ENCODE measurements around the gene TEC. TPM values are rescaled to one million over a fixed set of nuclear protein-coding genes. Genes with fewer than 3 reads are reported as not detected.

TEC gene
- total and polyA plus RNA-seq, 2 experiments from 2014 or later, result 3.2 to 4.0 TPM

DNA sequence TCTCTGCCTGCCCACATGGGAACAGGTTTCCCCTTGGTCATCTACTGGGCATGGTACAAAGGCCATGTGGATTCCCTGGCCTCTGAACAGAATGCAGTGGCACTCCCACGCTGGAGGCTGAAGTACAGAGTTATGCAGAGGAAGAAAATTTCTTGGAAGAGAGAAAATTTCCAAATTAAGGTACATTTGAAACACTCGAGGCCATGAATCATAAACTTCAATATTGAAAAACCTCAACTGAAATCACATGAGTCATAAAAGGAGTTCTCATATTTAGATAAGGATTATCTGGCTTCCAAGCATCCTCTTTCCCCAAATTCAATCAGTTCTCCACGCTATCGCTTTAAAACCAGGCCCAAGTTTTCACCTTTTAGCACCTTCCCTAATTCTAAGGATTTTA, 107.5 kb downstream of the TEC start:
- TF ChIP-seq CTCF (IDR thresholded peaks at IDR 0.05; ENCODE audit: low read depth, low read length), result no peak
- H3K36me3 ChIP-seq, result no peaks in the 10 kb centered on the region
- no peaks in the 10 kb centered on the region for H3K4me1 ChIP-seq (ENCODE audit: low read depth)
- H3K27ac ChIP-seq, result no peak overlapping the region
- H3K9me3 ChIP-seq (ENCODE audit: low read depth), result no peaks in the 10 kb centered on the region
- H3K27me3 ChIP-seq, result no peaks in the 10 kb centered on the region
- DNase-seq (ENCODE audit: low read depth in 1 of 2, low spot score in 1 of 2), result peak in 1 of 2 donors; percentile 53
- no peak overlapping the region for H3K4me3 ChIP-seq

DNA sequence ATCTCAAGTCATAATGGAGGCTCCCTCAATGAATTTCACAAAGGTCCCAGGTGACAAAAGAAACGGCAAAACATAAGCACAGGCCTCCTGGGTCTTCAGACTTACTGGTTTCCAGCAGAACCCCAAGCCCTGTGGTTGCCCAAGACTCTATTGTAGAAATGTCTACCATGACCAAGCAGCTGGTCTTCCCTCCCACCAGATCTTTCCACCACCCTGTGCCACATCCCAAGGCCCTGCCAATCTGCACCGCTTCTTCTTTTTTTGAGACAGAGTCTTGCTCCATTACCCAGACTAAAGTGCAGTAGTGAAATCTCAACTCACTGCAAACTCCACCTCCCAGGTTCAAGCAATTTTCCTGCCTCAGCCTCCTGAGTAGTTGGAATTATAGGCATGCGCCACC, 112.4 kb downstream of the TEC start:
- Histone ChIP-seq H3K4me3 (no peak overlapping the region), H3K27ac (no peak overlapping the region), H3K27me3 (no peaks in the 10 kb centered on the region), H3K36me3 (no peaks in the 10 kb centered on the region), H3K4me1 (ENCODE audit: low read depth) (no peaks in the 10 kb centered on the region), H3K9me3 (ENCODE audit: low read depth) (peaks cover 3% of the 10 kb centered on the region)
- no peak for TF ChIP-seq CTCF (IDR thresholded peaks at IDR 0.05; ENCODE audit: low read depth, low read length)
- DNase-seq (ENCODE audit: low read depth in 1 of 2, low spot score in 1 of 2), result no peak

DNA sequence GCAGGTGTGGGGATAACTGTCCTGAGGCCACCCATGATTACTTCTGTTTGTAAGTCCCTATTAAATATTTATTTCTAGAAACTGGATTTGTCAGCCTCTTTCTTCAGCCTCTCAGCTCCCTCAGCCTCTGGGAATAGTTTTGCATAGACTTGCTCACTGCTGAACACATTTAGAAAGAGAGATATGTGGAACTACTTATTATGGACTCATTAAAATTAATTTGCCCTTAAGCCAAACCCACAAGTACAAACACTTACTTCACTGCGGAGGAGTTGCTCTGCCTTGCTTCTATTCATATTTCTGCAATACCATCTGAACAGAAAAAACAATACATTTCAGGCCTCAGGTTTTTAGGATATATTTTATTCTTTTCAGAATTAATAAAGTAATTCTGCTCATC, 113.2 kb downstream of the TEC start:
- Histone ChIP-seq H3K9me3 (ENCODE audit: low read depth) (peaks cover 3% of the 10 kb centered on the region), H3K4me1 (ENCODE audit: low read depth) (no peaks in the 10 kb centered on the region), H3K4me3 (no peak overlapping the region), H3K36me3 (no peaks in the 10 kb centered on the region), H3K27ac (no peak overlapping the region), H3K27me3 (no peaks in the 10 kb centered on the region)
- TF ChIP-seq CTCF (IDR thresholded peaks at IDR 0.05; ENCODE audit: low read depth, low read length), result no peak
- no peak for DNase-seq (ENCODE audit: low read depth in 1 of 2, low spot score in 1 of 2)

GRCh38 chr4:48153791-48154550, 115.7 kb downstream of the TEC start:
- Histone ChIP-seq H3K4me1 (ENCODE audit: low read depth) (peaks cover 5% of the 10 kb centered on the region), H3K9me3 (ENCODE audit: low read depth) (peaks cover 3% of the 10 kb centered on the region), H3K27ac (no peak overlapping the region), H3K4me3 (no peak overlapping the region), H3K27me3 (no peaks in the 10 kb centered on the region), H3K36me3 (no peaks in the 10 kb centered on the region)
- no peak for DNase-seq (ENCODE audit: low read depth in 1 of 2, low spot score in 1 of 2)
- no peak for TF ChIP-seq CTCF (IDR thresholded peaks at IDR 0.05; ENCODE audit: low read depth, low read length)

DNA sequence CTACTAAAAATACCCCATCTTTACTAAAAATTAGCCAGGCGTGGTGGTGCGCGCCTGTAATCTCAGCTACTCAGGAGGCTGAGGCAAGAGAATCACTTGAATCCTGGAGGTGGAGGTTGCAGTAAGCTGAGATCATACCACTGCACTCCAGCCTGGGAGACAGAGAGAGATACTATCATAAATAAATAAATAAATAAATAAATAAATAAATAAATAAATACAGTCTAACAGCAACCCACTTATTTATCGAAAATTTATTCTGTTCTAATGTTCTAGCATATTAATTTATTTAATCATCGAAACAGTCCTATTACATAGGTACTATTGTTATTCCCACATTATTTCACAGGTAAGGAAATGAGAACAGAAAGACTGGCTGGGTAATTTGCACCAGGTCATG, 117.4 kb downstream of the TEC start:
- no peaks in the 10 kb centered on the region for H3K27me3 ChIP-seq
- no peak for TF ChIP-seq CTCF (IDR thresholded peaks at IDR 0.05; ENCODE audit: low read depth, low read length)
- H3K36me3 ChIP-seq, result no peaks in the 10 kb centered on the region
- no peak overlapping the region for H3K27ac ChIP-seq
- no peak overlapping the region for H3K4me3 ChIP-seq
- no peak for DNase-seq (ENCODE audit: low read depth in 1 of 2, low spot score in 1 of 2)
- H3K4me1 ChIP-seq (ENCODE audit: low read depth), result peaks cover 5% of the 10 kb centered on the region
- peaks cover 3% of the 10 kb centered on the region for H3K9me3 ChIP-seq (ENCODE audit: low read depth)
